H1 (cell line): ENCODE data around the gene NUP205. TPM values are rescaled to one million over a fixed set of nuclear protein-coding genes. Genes with fewer than 3 reads are reported as not detected.

Source experiments
- polyA plus RNA-seq, 7 experiments: library from polyadenylated mRNA; depleted of rRNA in 3 of 7; stranded (reverse) in 5 of 7; unstranded in 2 of 7; fragments of >200 nt in 5 of 7; fragments of 200-250 nt in 2 of 7; gene quantifications; 1 replicate in 5 of 7; 2 replicates in 1 of 7; 4 replicates in 1 of 7; pipeline versions ENCODE4 v1.2.1 to v1.2.3, GENCODE V29; 2011 to 2013; ENCODE audit warnings: missing spikeins in 2 of 7, mixed read lengths in 2 of 7
- total RNA-seq: library from RNA; stranded (reverse); fragmentation: NEBNext Ultra II Directional; extraction: Animal tissue kit (Norgen Biotek cat#: 25700); gene quantifications from 2 replicates; pipeline ENCODE4 v1.2.1, GENCODE V29; 2021
- TF ChIP-seq, protein P1 (sequence below): fragments of 300-600 bp; sonication (generic); IDR thresholded peaks from 2 replicates; pipeline ENCODE4 v1.7.1; 2012; ENCODE audit warnings: low read length, moderate library complexity, mild to moderate bottlenecking, inconsistent platforms; ENCODE audit not compliant: insufficient replicate concordance

The NUP205 gene
- total and polyA plus RNA-seq, 2 of the 8 experiments (the other 6 are each of a cell fraction or from before 2014, with no cell fraction given) = 148 to 216 TPM

DNA sequence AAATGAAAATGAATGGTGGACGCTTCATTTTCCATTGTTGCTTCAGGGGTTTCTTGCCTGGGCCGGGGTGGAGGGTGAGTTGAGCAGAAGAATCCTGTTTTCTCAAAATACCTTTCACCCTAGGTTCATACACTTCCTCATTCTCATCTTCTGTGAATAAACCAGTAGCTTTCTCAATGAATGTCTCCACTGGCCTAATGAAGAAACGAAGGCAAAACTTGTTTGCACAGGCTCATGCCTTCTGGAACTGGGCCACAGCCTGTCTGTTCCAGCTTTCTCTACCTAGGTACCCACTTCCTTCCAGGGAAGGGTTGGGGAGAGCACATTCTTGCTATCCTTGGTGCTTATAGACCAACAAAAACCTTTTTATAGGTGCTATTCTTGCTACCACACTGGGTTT is 125.9 kb downstream of the NUP205 start (continued):
- TF ChIP-seq, protein P1, sequence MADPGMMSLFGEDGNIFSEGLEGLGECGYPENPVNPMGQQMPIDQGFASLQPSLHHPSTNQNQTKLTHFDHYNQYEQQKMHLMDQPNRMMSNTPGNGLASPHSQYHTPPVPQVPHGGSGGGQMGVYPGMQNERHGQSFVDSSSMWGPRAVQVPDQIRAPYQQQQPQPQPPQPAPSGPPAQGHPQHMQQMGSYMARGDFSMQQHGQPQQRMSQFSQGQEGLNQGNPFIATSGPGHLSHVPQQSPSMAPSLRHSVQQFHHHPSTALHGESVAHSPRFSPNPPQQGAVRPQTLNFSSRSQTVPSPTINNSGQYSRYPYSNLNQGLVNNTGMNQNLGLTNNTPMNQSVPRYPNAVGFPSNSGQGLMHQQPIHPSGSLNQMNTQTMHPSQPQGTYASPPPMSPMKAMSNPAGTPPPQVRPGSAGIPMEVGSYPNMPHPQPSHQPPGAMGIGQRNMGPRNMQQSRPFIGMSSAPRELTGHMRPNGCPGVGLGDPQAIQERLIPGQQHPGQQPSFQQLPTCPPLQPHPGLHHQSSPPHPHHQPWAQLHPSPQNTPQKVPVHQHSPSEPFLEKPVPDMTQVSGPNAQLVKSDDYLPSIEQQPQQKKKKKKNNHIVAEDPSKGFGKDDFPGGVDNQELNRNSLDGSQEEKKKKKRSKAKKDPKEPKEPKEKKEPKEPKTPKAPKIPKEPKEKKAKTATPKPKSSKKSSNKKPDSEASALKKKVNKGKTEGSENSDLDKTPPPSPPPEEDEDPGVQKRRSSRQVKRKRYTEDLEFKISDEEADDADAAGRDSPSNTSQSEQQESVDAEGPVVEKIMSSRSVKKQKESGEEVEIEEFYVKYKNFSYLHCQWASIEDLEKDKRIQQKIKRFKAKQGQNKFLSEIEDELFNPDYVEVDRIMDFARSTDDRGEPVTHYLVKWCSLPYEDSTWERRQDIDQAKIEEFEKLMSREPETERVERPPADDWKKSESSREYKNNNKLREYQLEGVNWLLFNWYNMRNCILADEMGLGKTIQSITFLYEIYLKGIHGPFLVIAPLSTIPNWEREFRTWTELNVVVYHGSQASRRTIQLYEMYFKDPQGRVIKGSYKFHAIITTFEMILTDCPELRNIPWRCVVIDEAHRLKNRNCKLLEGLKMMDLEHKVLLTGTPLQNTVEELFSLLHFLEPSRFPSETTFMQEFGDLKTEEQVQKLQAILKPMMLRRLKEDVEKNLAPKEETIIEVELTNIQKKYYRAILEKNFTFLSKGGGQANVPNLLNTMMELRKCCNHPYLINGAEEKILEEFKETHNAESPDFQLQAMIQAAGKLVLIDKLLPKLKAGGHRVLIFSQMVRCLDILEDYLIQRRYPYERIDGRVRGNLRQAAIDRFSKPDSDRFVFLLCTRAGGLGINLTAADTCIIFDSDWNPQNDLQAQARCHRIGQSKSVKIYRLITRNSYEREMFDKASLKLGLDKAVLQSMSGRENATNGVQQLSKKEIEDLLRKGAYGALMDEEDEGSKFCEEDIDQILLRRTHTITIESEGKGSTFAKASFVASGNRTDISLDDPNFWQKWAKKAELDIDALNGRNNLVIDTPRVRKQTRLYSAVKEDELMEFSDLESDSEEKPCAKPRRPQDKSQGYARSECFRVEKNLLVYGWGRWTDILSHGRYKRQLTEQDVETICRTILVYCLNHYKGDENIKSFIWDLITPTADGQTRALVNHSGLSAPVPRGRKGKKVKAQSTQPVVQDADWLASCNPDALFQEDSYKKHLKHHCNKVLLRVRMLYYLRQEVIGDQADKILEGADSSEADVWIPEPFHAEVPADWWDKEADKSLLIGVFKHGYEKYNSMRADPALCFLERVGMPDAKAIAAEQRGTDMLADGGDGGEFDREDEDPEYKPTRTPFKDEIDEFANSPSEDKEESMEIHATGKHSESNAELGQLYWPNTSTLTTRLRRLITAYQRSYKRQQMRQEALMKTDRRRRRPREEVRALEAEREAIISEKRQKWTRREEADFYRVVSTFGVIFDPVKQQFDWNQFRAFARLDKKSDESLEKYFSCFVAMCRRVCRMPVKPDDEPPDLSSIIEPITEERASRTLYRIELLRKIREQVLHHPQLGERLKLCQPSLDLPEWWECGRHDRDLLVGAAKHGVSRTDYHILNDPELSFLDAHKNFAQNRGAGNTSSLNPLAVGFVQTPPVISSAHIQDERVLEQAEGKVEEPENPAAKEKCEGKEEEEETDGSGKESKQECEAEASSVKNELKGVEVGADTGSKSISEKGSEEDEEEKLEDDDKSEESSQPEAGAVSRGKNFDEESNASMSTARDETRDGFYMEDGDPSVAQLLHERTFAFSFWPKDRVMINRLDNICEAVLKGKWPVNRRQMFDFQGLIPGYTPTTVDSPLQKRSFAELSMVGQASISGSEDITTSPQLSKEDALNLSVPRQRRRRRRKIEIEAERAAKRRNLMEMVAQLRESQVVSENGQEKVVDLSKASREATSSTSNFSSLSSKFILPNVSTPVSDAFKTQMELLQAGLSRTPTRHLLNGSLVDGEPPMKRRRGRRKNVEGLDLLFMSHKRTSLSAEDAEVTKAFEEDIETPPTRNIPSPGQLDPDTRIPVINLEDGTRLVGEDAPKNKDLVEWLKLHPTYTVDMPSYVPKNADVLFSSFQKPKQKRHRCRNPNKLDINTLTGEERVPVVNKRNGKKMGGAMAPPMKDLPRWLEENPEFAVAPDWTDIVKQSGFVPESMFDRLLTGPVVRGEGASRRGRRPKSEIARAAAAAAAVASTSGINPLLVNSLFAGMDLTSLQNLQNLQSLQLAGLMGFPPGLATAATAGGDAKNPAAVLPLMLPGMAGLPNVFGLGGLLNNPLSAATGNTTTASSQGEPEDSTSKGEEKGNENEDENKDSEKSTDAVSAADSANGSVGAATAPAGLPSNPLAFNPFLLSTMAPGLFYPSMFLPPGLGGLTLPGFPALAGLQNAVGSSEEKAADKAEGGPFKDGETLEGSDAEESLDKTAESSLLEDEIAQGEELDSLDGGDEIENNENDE = no peak
